Retinal pigment epithelial cell (primary cell): ENCODE data around the gene CABLES1.

Experiments
- DNase-seq: peaks from one replicate; pipeline ENCODE4 v3.0.0-alpha.2; 2010; ENCODE audit warnings: low read depth
- H3K4me3 ChIP-seq: 2 replicates; pipeline ENCODE4 v1.5.1; 2011; ENCODE audit warnings: mild to moderate bottlenecking, low read length, control low read depth, moderate library complexity
- TF ChIP-seq, protein P1 (sequence below): conservative IDR thresholded peaks from 2 replicates; pipeline ENCODE4 v1.5.1; 2011; ENCODE audit warnings: low read depth, low read length, control low read depth, inconsistent platforms

Gene CABLES1

DNA sequence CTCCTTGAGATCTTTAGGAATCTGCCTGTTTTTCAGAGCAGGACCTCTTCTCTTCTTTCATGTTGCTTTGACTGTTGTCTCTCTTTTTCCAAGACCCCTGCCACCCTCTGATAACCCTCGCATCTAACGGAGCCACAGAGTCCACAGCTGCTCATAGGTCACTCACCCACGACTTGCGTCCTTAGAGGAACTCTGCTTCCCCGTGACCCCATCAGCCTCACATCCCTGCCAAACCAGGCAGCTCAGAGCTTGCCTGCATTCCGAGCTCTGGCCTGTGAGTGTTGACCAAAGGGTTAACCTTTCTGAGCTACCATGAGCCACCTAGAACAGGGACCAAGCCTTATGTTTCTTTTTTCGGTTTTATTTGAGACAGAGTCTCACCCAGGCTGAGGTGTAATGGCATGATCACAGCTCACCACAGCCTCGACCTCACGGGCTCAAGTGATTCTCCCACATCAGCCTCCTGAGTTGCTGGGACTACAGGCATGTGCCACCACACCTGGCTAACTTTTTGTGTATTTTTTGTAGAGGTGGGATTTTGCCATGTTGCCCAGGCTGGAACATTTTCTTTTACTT, 36.4 kb downstream of the CABLES1 start:
- no peak for DNase-seq
- H3K4me3 ChIP-seq, result no peak overlapping the region
- TF ChIP-seq, protein P1, sequence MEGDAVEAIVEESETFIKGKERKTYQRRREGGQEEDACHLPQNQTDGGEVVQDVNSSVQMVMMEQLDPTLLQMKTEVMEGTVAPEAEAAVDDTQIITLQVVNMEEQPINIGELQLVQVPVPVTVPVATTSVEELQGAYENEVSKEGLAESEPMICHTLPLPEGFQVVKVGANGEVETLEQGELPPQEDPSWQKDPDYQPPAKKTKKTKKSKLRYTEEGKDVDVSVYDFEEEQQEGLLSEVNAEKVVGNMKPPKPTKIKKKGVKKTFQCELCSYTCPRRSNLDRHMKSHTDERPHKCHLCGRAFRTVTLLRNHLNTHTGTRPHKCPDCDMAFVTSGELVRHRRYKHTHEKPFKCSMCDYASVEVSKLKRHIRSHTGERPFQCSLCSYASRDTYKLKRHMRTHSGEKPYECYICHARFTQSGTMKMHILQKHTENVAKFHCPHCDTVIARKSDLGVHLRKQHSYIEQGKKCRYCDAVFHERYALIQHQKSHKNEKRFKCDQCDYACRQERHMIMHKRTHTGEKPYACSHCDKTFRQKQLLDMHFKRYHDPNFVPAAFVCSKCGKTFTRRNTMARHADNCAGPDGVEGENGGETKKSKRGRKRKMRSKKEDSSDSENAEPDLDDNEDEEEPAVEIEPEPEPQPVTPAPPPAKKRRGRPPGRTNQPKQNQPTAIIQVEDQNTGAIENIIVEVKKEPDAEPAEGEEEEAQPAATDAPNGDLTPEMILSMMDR, result no peak

DNA sequence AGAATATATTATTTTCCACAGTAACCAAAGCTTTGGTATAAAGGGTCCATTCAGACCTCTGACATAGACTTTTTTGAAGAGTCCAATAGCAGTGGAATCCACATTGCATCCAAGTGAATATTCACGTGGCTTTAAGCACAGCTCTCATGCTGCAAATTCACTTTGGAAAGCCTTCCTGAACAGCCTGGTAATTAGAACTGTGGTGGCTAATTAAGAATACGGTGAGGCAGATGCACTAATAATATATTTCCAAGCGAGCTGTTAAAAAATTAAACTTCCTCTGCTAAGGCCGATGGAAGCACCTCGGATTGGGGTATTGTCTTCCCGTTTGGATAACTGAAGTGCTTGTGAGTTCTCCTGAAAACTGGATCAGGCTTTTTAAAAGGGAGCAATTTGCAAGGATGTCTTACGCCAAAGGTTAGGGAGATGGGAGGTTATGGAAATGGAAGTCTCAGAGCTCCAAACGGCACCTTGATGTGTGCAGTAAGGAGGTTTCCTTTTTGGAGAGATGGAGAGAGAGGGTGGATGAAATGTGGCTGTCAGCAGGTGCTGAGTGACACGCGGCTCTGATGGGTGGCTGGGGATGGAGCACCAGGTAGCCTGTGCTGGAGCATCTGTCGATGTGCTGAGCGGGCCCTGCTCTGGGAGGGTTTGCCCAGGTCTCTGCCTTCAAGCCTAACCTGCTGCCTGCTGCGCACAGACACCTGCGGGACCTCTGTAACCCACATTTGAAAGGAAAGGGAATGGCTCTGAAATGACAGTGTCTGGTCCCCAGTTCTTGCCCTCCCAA, 37.5 kb downstream of the CABLES1 start:
- no peak overlapping the region for H3K4me3 ChIP-seq
- DNase-seq, result no peak
- TF ChIP-seq, protein P1, result no peak

DNA sequence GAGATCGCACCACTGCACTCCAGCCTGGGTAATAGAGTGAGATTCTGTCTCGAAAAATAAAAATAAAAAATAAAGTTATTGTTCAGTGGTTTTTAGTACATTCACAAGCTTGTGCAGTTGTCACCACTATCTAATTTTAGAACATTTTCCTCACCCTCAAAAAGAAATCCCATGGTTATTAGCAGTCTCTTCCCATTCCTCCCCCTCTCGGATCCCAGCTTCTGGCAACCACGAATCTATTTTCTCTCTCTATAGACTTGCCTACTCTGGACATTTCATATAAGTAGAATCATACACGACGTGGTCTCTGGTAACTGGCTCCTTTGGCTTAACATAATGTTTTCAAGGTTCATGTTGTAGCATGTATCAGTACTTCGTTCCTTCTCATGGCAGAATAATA, 38.6 kb downstream of the CABLES1 start:
- TF ChIP-seq, protein P1, result no peak
- DNase-seq, result no peak
- H3K4me3 ChIP-seq, result no peak overlapping the region

DNA sequence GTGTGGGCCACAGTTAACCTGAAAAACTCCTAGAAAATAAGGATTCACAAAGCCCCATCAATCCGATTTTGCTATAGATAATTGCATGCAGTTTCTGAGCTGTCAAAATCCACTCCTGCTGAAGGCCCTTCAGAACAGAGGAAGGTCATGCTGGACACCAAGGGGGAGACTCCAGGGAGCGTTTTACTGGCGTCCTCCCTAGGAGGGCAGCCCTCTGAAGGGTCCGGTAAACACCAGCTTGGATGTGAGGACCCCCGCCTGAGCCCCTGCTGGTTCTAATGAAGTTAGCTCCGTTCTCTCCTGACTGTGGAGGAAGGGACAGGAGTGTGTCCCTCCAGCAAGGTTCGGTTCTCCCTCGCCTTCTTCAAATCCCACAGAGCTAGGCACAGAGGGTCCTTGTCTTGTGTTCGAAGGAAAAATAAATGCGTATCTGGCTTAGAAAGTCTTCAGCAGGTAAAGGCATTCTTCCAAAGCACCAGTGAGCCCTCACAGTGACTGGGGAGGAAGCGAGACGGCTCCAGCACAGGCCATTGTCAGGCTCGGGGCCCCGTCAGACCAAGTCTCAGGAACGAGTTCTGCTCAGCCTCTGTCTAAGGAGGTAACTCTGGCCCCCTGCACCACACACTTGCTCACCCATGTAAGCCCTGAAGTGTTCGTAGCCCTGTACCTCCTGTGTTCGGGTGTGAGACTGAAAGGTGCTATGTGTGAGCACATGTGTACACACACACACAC, 41.6 kb downstream of the CABLES1 start:
- TF ChIP-seq, protein P1, result no peak
- no peak overlapping the region for H3K4me3 ChIP-seq
- DNase-seq, result no peak

DNA sequence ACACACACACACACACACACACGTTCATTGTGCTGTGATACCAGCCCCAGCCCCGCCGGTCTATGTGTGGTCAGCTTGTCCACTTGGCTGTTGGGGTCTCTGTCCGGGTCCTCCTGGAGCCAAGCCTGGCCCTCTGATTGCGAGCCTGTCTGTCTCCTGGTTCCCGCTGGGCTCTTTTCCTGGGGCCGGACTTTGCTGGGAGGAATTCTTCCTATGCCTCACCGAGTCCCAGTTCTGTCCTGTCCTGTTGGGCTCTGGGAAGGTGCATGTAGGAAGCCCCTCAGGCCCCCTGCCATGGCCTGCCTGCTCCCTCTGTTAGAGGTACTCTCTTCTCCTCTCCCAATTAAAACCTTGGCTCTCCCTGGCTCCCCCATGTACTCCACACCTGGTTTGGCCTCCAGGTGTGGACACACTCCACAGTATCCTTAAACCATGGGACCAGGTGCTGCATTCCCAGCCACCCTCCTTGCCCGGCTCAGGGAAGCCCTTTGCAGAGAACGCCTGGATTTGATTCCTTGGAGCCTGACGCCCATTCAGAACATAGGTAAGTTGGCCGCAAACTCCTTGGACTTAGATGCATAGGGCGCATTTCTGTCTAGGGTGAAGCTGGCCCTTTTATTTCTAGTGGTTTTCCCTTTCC, 42.3 kb downstream of the CABLES1 start:
- TF ChIP-seq, protein P1, result no peak
- DNase-seq, result no peak
- H3K4me3 ChIP-seq, result no peak overlapping the region

DNA sequence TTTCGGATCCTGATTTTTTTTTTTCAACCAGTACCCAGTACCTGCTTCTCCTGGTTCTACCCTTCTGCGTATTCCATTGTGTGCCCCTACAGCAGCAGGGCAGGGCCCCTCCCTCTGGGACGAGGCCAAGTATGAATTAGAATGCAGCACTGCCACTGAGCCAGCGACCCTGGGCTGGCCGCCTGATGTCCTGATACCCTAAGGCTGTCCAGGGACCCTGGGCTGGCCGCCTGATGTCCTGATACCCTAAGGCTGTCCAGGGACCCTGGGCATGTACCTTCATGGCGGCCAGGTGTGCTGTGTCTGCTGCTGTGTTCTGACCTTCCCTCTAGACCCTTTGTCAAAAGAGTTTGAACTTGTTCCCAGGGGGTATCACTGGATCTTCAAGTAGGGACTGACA, 42.9 kb downstream of the CABLES1 start:
- TF ChIP-seq, protein P1, result no peak
- DNase-seq, result no peak
- no peak overlapping the region for H3K4me3 ChIP-seq
